ENCODE data around the gene PTPN13.

The PTPN13 gene

GRCh38 chr4:86755388-86755787, 161.3 kb downstream of the PTPN13 start:
- TF ChIP-seq GATA2 (IDR thresholded peaks at IDR 0.05; ENCODE audit: low read depth, low read length) (no peak), GATA3 (IDR thresholded peaks at IDR 0.05; ENCODE audit: low read depth, low read length) (no peak)

- TF ChIP-seq GATA3 (IDR thresholded peaks at IDR 0.05; ENCODE audit: low read depth, low read length) (no peak), GATA2 (IDR thresholded peaks at IDR 0.05; ENCODE audit: low read depth, low read length) (no peak)
Observed at GRCh38 chr4:86757468-86757867, 163.4 kb downstream of the PTPN13 start.

- TF ChIP-seq GATA3 (IDR thresholded peaks at IDR 0.05; ENCODE audit: low read depth, low read length) (no peak), GATA2 (IDR thresholded peaks at IDR 0.05; ENCODE audit: low read depth, low read length) (no peak)
Observed at GRCh38 chr4:86759298-86759697, 165.2 kb downstream of the PTPN13 start.

- TF ChIP-seq GATA3 (IDR thresholded peaks at IDR 0.05; ENCODE audit: low read depth, low read length) (no peak), GATA2 (IDR thresholded peaks at IDR 0.05; ENCODE audit: low read depth, low read length) (no peak)
Observed at GRCh38 chr4:86762649-86763048, 168.5 kb downstream of the PTPN13 start.

GRCh38 chr4:86769794-86770193, 175.7 kb downstream of the PTPN13 start:
- TF ChIP-seq GATA3 (IDR thresholded peaks at IDR 0.05; ENCODE audit: low read depth, low read length) (no peak), GATA2 (IDR thresholded peaks at IDR 0.05; ENCODE audit: low read depth, low read length) (no peak)

- TF ChIP-seq GATA3 (IDR thresholded peaks at IDR 0.05; ENCODE audit: low read depth, low read length), result no peak
- no peak for TF ChIP-seq GATA2 (IDR thresholded peaks at IDR 0.05; ENCODE audit: low read depth, low read length)
Observed at GRCh38 chr4:86771141-86771540, 177.0 kb downstream of the PTPN13 start.

GRCh38 chr4:86775061-86775460, 180.9 kb downstream of the PTPN13 start:
- no peak for TF ChIP-seq GATA2 (IDR thresholded peaks at IDR 0.05; ENCODE audit: low read depth, low read length)
- no peak for TF ChIP-seq GATA3 (IDR thresholded peaks at IDR 0.05; ENCODE audit: low read depth, low read length)

- TF ChIP-seq GATA2 (IDR thresholded peaks at IDR 0.05; ENCODE audit: low read depth, low read length) (no peak), GATA3 (IDR thresholded peaks at IDR 0.05; ENCODE audit: low read depth, low read length) (no peak)
Observed at GRCh38 chr4:86778175-86778574, 184.1 kb downstream of the PTPN13 start.

GRCh38 chr4:86788826-86789225, 194.7 kb downstream of the PTPN13 start:
- TF ChIP-seq GATA3 (IDR thresholded peaks at IDR 0.05; ENCODE audit: low read depth, low read length), result no peak
- TF ChIP-seq GATA2 (IDR thresholded peaks at IDR 0.05; ENCODE audit: low read depth, low read length), result no peak

GRCh38 chr4:86791126-86791525, 197.0 kb downstream of the PTPN13 start:
- TF ChIP-seq GATA3 (IDR thresholded peaks at IDR 0.05; ENCODE audit: low read depth, low read length) (no peak), GATA2 (IDR thresholded peaks at IDR 0.05; ENCODE audit: low read depth, low read length) (no peak)

- TF ChIP-seq GATA3 (IDR thresholded peaks at IDR 0.05; ENCODE audit: low read depth, low read length) (no peak), GATA2 (IDR thresholded peaks at IDR 0.05; ENCODE audit: low read depth, low read length) (no peak)
Observed at GRCh38 chr4:86809809-86810208, 215.7 kb downstream of the PTPN13 start.

GRCh38 chr4:86810847-86811246, 216.7 kb downstream of the PTPN13 start:
- TF ChIP-seq GATA3 (IDR thresholded peaks at IDR 0.05; ENCODE audit: low read depth, low read length) (no peak), GATA2 (IDR thresholded peaks at IDR 0.05; ENCODE audit: low read depth, low read length) (no peak)

GRCh38 chr4:86815653-86816052, 221.5 kb downstream of the PTPN13 start:
- no peak for TF ChIP-seq GATA2 (IDR thresholded peaks at IDR 0.05; ENCODE audit: low read depth, low read length)
- TF ChIP-seq GATA3 (IDR thresholded peaks at IDR 0.05; ENCODE audit: low read depth, low read length), result no peak

- TF ChIP-seq GATA2 (IDR thresholded peaks at IDR 0.05; ENCODE audit: low read depth, low read length), result no peak
- TF ChIP-seq GATA3 (IDR thresholded peaks at IDR 0.05; ENCODE audit: low read depth, low read length), result no peak
Observed at GRCh38 chr4:86816501-86817273, 222.6 kb downstream of the PTPN13 start.

GRCh38 chr4:86818211-86818610, 224.1 kb downstream of the PTPN13 start:
- no peak for TF ChIP-seq GATA2 (IDR thresholded peaks at IDR 0.05; ENCODE audit: low read depth, low read length)
- no peak for TF ChIP-seq GATA3 (IDR thresholded peaks at IDR 0.05; ENCODE audit: low read depth, low read length)

Measured in SH-SY5Y (cell line).